Muscle layer of duodenum (tissue), 2 donors: Measurements from ENCODE around the gene TUBA1C.
A peak's percentile ranks its signal among the peaks of the same experiment; 100 is the strongest.

Experiments used
- H3K27ac ChIP-seq: one replicate; pipeline ENCODE4 v1.7.0; 2013; ENCODE audit warnings: mild to moderate bottlenecking, low read length
- H3K27me3 ChIP-seq: one replicate; pipeline ENCODE4 v1.7.0; 2013; ENCODE audit warnings: low read depth, mild to moderate bottlenecking, control low read depth, low read length
- H3K36me3 ChIP-seq, 2 donors: one replicate each; pipeline ENCODE4 v1.7.0; 2013; ENCODE audit warnings: low read length in 2 of 2, control low read depth in 1 of 2, mild to moderate bottlenecking in 1 of 2; ENCODE audit not compliant: insufficient read depth in 2 of 2, control insufficient read depth in 1 of 2
- H3K4me1 ChIP-seq, 2 donors: one replicate each; pipeline ENCODE4 v1.7.0; 2013; ENCODE audit warnings: low read length in 2 of 2, mild to moderate bottlenecking in 2 of 2, control low read depth in 1 of 2, moderate library complexity in 1 of 2; ENCODE audit not compliant: insufficient read depth in 2 of 2, control insufficient read depth in 1 of 2
- H3K4me3 ChIP-seq, 2 donors: one replicate each; pipeline ENCODE4 v1.7.0; 2013; ENCODE audit warnings: low read length in 2 of 2, low read depth in 1 of 2, mild to moderate bottlenecking in 1 of 2
- H3K9me3 ChIP-seq, 2 donors: one replicate each; pipeline ENCODE4 v1.7.0; 2013; ENCODE audit warnings: low read length in 2 of 2, control low read depth in 1 of 2, mild to moderate bottlenecking in 1 of 2; ENCODE audit not compliant: control insufficient read depth in 1 of 2
- donor health status: healthy.

Gene TUBA1C

GRCh38 chr12:49264873-49265792 is at the start of gene TUBA1C:
TSS of gene TUBA1C (plus strand) at chr12:49265082. CDS start at chr12:49265182, 100 bp downstream.
- H3K27ac ChIP-seq: peak within 1 kb of the TSS; percentile 96
- H3K36me3 ChIP-seq: peaks cover 9 to 10% of the 10 kb centered on the region in 2 donors
- H3K27me3 ChIP-seq: no peaks in the 10 kb centered on the region
- H3K4me3 ChIP-seq: peak within 1 kb of the TSS; percentile 78 to 82
- H3K9me3 ChIP-seq: no peaks in the 10 kb centered on the region
- H3K4me1 ChIP-seq: peaks cover 0 to 3% of the 10 kb centered on the region in 2 donors

DNA sequence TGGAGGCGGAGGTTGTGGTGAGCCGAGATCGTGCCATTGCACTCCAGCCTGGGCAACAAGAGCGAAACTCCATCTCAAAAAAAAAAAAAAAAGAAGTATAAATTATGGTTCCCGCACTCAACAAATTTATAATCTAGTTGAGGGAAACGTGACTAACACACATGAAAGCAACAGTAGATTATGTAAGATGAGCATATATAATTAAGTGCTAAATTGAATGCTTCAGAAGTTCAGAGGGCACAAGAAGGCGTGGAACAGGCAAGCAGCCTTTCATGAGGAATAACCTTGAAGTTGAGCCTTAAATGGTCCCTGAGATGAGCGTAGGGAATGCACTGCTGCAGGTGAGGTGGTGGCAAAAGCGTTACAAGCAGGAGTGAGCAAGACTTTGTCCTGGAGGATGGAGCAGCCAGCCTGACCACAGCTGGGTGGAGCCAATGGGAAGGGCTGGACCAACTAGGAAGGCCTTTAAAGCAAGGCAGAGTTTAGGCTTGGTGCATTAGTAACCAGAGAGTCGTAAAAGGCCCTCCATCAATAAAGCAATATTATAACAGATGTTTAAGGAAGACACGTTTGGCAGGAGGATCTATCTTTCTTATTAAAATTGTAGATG is 45.4 kb upstream of the TUBA1C start:
- Histone ChIP-seq H3K4me1 (peaks cover 7 to 9% of the 10 kb centered on the region in 2 donors), H3K9me3 (no peaks in the 10 kb centered on the region), H3K4me3 (no peak overlapping the region), H3K36me3 (no peaks in the 10 kb centered on the region), H3K27me3 (no peaks in the 10 kb centered on the region), H3K27ac (no peak overlapping the region)

GRCh38 chr12:49220972-49221371 is 43.9 kb upstream of the TUBA1C start:
- Histone ChIP-seq H3K27ac (no peak overlapping the region), H3K36me3 (no peaks in the 10 kb centered on the region), H3K9me3 (no peaks in the 10 kb centered on the region), H3K4me3 (no peak overlapping the region), H3K27me3 (no peaks in the 10 kb centered on the region), H3K4me1 (no peaks in the 10 kb centered on the region)

GRCh38 chr12:49223122-49223521 is 41.8 kb upstream of the TUBA1C start:
- Histone ChIP-seq H3K4me3 (peak overlapping the region in 1 of 2 donors; percentile 12), H3K27me3 (no peaks in the 10 kb centered on the region), H3K9me3 (no peaks in the 10 kb centered on the region), H3K27ac (peak overlapping the region; percentile 75), H3K4me1 (no peaks in the 10 kb centered on the region), H3K36me3 (no peaks in the 10 kb centered on the region)

GRCh38 chr12:49223590-49224369 is 41.1 kb upstream of the TUBA1C start:
- Histone ChIP-seq H3K4me1 (no peaks in the 10 kb centered on the region), H3K4me3 (no peak overlapping the region), H3K27ac (no peak overlapping the region), H3K27me3 (no peaks in the 10 kb centered on the region), H3K36me3 (no peaks in the 10 kb centered on the region), H3K9me3 (no peaks in the 10 kb centered on the region)

DNA sequence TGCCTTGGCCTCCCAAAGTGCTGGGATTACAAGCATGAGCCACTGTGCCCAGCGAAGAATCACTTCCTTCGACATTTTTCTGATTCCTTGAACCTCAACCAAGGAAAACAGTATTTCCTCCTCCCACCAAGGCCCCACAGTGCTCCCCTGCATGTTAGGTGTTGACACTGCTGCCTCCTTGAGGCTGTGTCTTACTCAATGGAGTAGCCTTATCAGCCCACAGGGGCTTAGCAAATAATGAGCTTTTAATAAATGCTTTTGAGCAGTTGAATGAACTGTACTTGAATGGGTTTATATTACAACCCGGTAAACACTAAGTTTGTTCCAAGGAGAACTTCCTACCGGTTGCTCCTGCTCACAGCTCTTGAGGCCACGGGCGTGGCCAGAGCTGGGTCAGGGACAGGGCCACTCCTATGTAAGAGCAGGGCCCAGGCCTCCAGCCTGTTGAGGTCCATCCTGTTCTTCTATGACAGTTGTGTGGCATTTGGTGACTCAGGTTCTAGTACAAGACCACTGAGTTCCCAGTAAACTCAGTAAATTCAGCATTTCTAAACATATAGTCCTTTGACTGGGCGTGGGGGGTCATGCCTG is 39.2 kb upstream of the TUBA1C start:
- Histone ChIP-seq H3K4me1 (no peaks in the 10 kb centered on the region), H3K9me3 (no peaks in the 10 kb centered on the region), H3K4me3 (no peak overlapping the region), H3K36me3 (no peaks in the 10 kb centered on the region), H3K27me3 (no peaks in the 10 kb centered on the region), H3K27ac (no peak overlapping the region)

DNA sequence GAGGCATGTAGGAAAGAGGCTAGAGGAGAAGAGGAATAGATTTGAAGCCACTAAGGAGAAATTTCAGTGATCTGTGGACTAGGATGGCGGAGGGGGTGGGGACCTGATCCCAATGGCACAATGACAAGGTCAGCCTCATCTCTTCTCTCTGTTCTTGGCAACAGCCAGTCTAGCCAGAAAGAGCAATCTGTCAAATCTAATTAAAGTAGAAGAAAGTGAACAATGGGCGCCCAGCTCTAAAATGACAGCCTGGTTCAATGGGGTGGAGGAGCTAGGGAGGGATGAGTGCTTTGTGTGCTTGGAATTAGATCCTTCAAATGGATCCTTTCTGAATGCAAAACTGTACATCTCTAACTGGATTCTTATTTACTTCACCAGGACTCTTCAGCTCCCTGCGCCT is 37.2 kb upstream of the TUBA1C start:
- peaks cover 3 to 12% of the 10 kb centered on the region in 2 donors for H3K4me1 ChIP-seq
- no peaks in the 10 kb centered on the region for H3K9me3 ChIP-seq
- H3K36me3 ChIP-seq: no peaks in the 10 kb centered on the region
- H3K4me3 ChIP-seq: no peak overlapping the region
- no peak overlapping the region for H3K27ac ChIP-seq
- no peaks in the 10 kb centered on the region for H3K27me3 ChIP-seq

DNA sequence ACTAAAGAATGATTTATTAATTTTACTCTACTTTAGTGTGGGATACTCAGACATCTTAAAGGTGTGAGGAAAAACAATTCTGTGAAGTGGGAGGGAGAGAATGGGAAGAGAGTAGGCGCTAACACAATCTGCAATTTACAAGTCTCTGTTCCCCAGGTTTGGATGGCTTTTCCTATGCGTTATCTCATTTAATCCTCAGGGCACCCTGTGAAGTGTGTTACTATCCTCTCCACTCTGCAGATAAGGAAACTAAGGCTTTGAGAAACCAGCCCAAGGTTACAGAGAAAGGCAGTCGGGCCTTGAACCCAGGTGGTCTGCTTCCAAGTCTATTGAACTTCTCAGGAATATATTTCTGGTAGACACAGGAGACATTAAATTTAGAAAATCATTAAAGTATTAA is 36.2 kb upstream of the TUBA1C start:
- Histone ChIP-seq H3K4me3 (no peak overlapping the region), H3K4me1 (peaks cover 3 to 20% of the 10 kb centered on the region in 2 donors), H3K27ac (no peak overlapping the region), H3K27me3 (no peaks in the 10 kb centered on the region), H3K9me3 (no peaks in the 10 kb centered on the region), H3K36me3 (no peaks in the 10 kb centered on the region)

DNA sequence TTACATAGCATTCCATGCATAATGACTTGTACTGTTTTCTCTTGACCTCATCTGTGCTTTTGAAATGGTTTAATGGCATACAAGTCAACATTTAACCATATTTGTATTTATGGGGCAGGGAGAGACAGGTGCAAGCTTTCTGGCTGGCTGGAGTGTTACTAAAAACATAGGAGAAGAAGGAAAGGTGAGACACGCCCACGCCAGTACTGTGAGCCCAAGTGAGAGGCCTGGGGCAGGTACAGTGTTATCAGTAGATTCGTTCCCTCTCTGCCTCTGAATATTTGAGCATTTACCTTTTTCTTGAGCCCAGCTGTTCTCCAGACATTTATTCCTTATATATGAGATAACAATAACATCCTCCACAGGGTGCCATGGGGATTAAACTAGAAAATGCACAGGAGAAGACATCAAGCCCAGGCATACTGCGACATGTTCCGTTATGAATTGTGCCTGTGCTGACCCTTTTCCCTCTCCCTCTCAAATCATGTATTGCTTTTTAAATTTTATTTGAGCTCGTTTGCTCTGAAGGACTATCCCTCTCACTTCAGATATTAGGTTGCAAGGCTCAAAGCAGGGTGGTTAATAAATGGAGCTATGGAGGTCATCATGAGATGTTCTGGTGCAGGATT is 34.6 kb upstream of the TUBA1C start:
- Histone ChIP-seq H3K27ac (no peak overlapping the region), H3K4me1 (peaks cover 3 to 28% of the 10 kb centered on the region in 2 donors)

GRCh38 chr12:49230805-49231194 is 34.1 kb upstream of the TUBA1C start:
- Histone ChIP-seq H3K36me3 (no peaks in the 10 kb centered on the region), H3K4me3 (no peak overlapping the region), H3K4me1 (peaks cover 3 to 28% of the 10 kb centered on the region in 2 donors), H3K9me3 (no peaks in the 10 kb centered on the region), H3K27ac (no peak overlapping the region), H3K27me3 (no peaks in the 10 kb centered on the region)

More for the DNA sequence above, 34.6 kb upstream of the TUBA1C start:
- Histone ChIP-seq H3K4me3 (no peak overlapping the region), H3K27me3 (no peaks in the 10 kb centered on the region), H3K36me3 (no peaks in the 10 kb centered on the region), H3K9me3 (no peaks in the 10 kb centered on the region)
